HEK293 (cell line): Measurements from ENCODE around the gene RAB13.

Experiments
- CTCF ChIA-PET: fragments of 350-600 bp; formaldehyde crosslinking; extraction: SDS; loops from one replicate; lab custom pipeline; 2021; ENCODE audit warnings: antibody characterized with exemption; lab: Yijun Ruan, JAX
- POLR2A ChIA-PET: fragments of 300-600 bp; formaldehyde crosslinking; extraction: SDS; loops from one replicate; lab custom pipeline; 2020; ENCODE audit warnings: antibody characterized with exemption, inconsistent platforms; lab: Yijun Ruan, JAX
- H3K27ac ChIP-seq: fragments of 200-500 bp; sonication (Bioruptor generic); 2 replicates; pipeline ENCODE4 v1.5.1; 2014; ENCODE audit warnings: low read depth, low read length, control low read depth, inconsistent platforms; ENCODE audit errors: extremely low read depth
- H3K36me3 ChIP-seq, 2 experiments: fragments of 200-500 bp in 1 of 2; sonication (Bioruptor generic) in 1 of 2; 1 replicate in 1 of 2; 2 replicates in 1 of 2; pipeline ENCODE4 v1.5.1; 2014 to 2017; ENCODE audit warnings: inconsistent platforms in 2 of 2, low read length in 2 of 2; ENCODE audit not compliant: control insufficient read depth in 2 of 2, insufficient read depth in 1 of 2
- H3K4me1 ChIP-seq: fragments of 200-500 bp; sonication (Bioruptor generic); 2 replicates; pipeline ENCODE4 v1.5.1; 2014; ENCODE audit warnings: mild to moderate bottlenecking, low read length, inconsistent platforms; ENCODE audit not compliant: control insufficient read depth, insufficient read depth
- H3K4me3 ChIP-seq: 2 replicates; pipeline ENCODE4 v1.5.1; 2011; ENCODE audit warnings: low read depth, mild to moderate bottlenecking, control low read depth, low read length, moderate library complexity
- H3K9me3 ChIP-seq: fragments of 200-500 bp; sonication (Bioruptor generic); 2 replicates; pipeline ENCODE4 v1.5.1; 2014; ENCODE audit warnings: low read depth, low read length, inconsistent platforms; ENCODE audit not compliant: control insufficient read depth, insufficient read depth
- ELK4 ChIP-seq: IDR thresholded peaks from 2 replicates; pipeline ENCODE4 v1.6.1; 2011; ENCODE audit warnings: mild to moderate bottlenecking, low read depth, low read length, borderline replicate concordance
- GLIS1 ChIP-seq: fragments of 450-650 bp; formaldehyde crosslinking; IDR thresholded peaks from 2 replicates; pipeline ENCODE4 v1.5.1; 2016; ENCODE audit warnings: missing biosample characterization, missing genetic modification characterization
- HOXC10 ChIP-seq: sonication (generic); formaldehyde crosslinking; IDR thresholded peaks from 2 replicates; pipeline ENCODE4 v1.8.1; 2023; ENCODE audit warnings: mild to moderate bottlenecking, missing genetic modification reagents
- MZF1 ChIP-seq: fragments of 450-650 bp; formaldehyde crosslinking; IDR thresholded peaks from 2 replicates; pipeline ENCODE4 v1.5.1; 2017; ENCODE audit warnings: missing biosample characterization, missing genetic modification characterization, borderline replicate concordance
- RBAK ChIP-seq: fragments of 450-650 bp; formaldehyde crosslinking; IDR thresholded peaks from 2 replicates; pipeline ENCODE4 v1.5.1; 2016; ENCODE audit warnings: missing biosample characterization, missing genetic modification characterization
- TCF7L2 ChIP-seq: IDR thresholded peaks from 2 replicates; pipeline ENCODE4 v1.6.1; 2011; ENCODE audit warnings: low read depth, mild to moderate bottlenecking, inconsistent platforms, low read length, moderate library complexity, borderline replicate concordance
- ZBTB17 ChIP-seq: fragments of 450-650 bp; formaldehyde crosslinking; IDR thresholded peaks from 2 replicates; pipeline ENCODE4 v1.5.1; 2016; ENCODE audit warnings: missing biosample characterization, missing genetic modification characterization
- ZNF112 ChIP-seq: fragments of 450-650 bp; formaldehyde crosslinking; IDR thresholded peaks from 2 replicates; pipeline ENCODE4 v1.5.0; 2017; ENCODE audit warnings: missing biosample characterization, missing genetic modification characterization
- ZNF121 ChIP-seq: fragments of 450-650 bp; formaldehyde crosslinking; IDR thresholded peaks from 2 replicates; pipeline ENCODE4 v1.5.1; 2016; ENCODE audit warnings: missing biosample characterization, missing genetic modification characterization
- ZNF19 ChIP-seq: fragments of 450-650 bp; formaldehyde crosslinking; IDR thresholded peaks from 2 replicates; pipeline ENCODE4; 2016; ENCODE audit warnings: missing biosample characterization, missing genetic modification characterization, low read depth
- ZNF2 ChIP-seq: fragments of 450-650 bp; formaldehyde crosslinking; IDR thresholded peaks from 2 replicates; pipeline ENCODE4 v1.5.1; 2016; ENCODE audit warnings: missing biosample characterization, missing genetic modification characterization
- ZNF211 ChIP-seq: fragments of 450-650 bp; formaldehyde crosslinking; IDR thresholded peaks from 2 replicates; pipeline ENCODE4 v1.5.1; 2016; ENCODE audit warnings: low read depth, missing biosample characterization, missing genetic modification characterization
- ZNF221 ChIP-seq: fragments of 450-650 bp; formaldehyde crosslinking; IDR thresholded peaks from 2 replicates; pipeline ENCODE4 v1.5.1; 2017; ENCODE audit warnings: missing biosample characterization, missing genetic modification characterization, borderline replicate concordance
- ZNF23 ChIP-seq: fragments of 450-650 bp; formaldehyde crosslinking; IDR thresholded peaks from 2 replicates; pipeline ENCODE4 v1.5.1; 2016; ENCODE audit warnings: missing biosample characterization, missing genetic modification characterization, borderline replicate concordance
- ZNF248 ChIP-seq: fragments of 450-650 bp; formaldehyde crosslinking; IDR thresholded peaks from 2 replicates; pipeline ENCODE4 v1.5.1; 2017; ENCODE audit warnings: missing biosample characterization, missing genetic modification characterization
- ZNF266 ChIP-seq: fragments of 450-650 bp; formaldehyde crosslinking; IDR thresholded peaks from 2 replicates; pipeline ENCODE4 v1.5.1; 2016; ENCODE audit warnings: missing biosample characterization, missing genetic modification characterization, low read depth
- ZNF350 ChIP-seq: fragments of 450-650 bp; formaldehyde crosslinking; IDR thresholded peaks from 2 replicates; pipeline ENCODE4 v1.5.0; 2017; ENCODE audit warnings: missing biosample characterization, mild to moderate bottlenecking, missing genetic modification characterization
- ZNF394 ChIP-seq: fragments of 450-650 bp; formaldehyde crosslinking; IDR thresholded peaks from 2 replicates; pipeline ENCODE4 v1.5.1; 2016; ENCODE audit warnings: missing biosample characterization, missing genetic modification characterization, mild to moderate bottlenecking, moderate library complexity, borderline replicate concordance
- ZNF549 ChIP-seq: fragments of 450-650 bp; IDR thresholded peaks from 2 replicates; pipeline ENCODE4 v1.5.1; 2018; ENCODE audit warnings: missing biosample characterization, missing genetic modification characterization, mild to moderate bottlenecking, inconsistent platforms, moderate library complexity
- ZNF571 ChIP-seq: fragments of 450-650 bp; formaldehyde crosslinking; IDR thresholded peaks from 2 replicates; pipeline ENCODE4 v1.5.0; 2017; ENCODE audit warnings: missing biosample characterization, missing genetic modification characterization
- ZNF654 ChIP-seq: fragments of 450-650 bp; formaldehyde crosslinking; IDR thresholded peaks from 2 replicates; pipeline ENCODE4 v1.5.1; 2016; ENCODE audit warnings: low read depth, missing biosample characterization, missing genetic modification characterization
- ZNF658 ChIP-seq: fragments of 450-650 bp; formaldehyde crosslinking; IDR thresholded peaks from 2 replicates; pipeline ENCODE4; 2016; ENCODE audit warnings: missing biosample characterization, missing genetic modification characterization
- ZNF670 ChIP-seq: fragments of 450-650 bp; formaldehyde crosslinking; IDR thresholded peaks from 2 replicates; pipeline ENCODE4 v1.5.1; 2016; ENCODE audit warnings: missing biosample characterization, missing genetic modification characterization, low read depth
- ZNF677 ChIP-seq: fragments of 450-650 bp; IDR thresholded peaks from 2 replicates; pipeline ENCODE4 v1.5.0; 2018; ENCODE audit warnings: missing biosample characterization, mild to moderate bottlenecking, missing genetic modification characterization, moderate library complexity
- ZSCAN16 ChIP-seq: fragments of 450-650 bp; formaldehyde crosslinking; IDR thresholded peaks from 2 replicates; pipeline ENCODE4 v1.5.1; 2016; ENCODE audit warnings: missing biosample characterization, missing genetic modification characterization
- TF ChIP-seq, protein P1 (sequence below): fragments of 450-650 bp; formaldehyde crosslinking; IDR thresholded peaks from 2 replicates; pipeline ENCODE4 v1.5.1; 2017; ENCODE audit warnings: missing biosample characterization, missing genetic modification characterization
- TF ChIP-seq, protein P2 (sequence below): fragments of 450-650 bp; formaldehyde crosslinking; IDR thresholded peaks from 2 replicates; pipeline ENCODE4 v1.5.1; 2016; ENCODE audit warnings: missing biosample characterization, missing genetic modification characterization
- TF ChIP-seq, protein P3 (sequence below): fragments of 450-650 bp; formaldehyde crosslinking; IDR thresholded peaks from 2 replicates; pipeline ENCODE4 v1.5.1; 2016; ENCODE audit warnings: missing biosample characterization, missing genetic modification characterization
- TF ChIP-seq, protein P4 (sequence below): fragments of 450-650 bp; formaldehyde crosslinking; optimal IDR thresholded peaks from 2 replicates; pipeline ENCODE3; 2016; ENCODE audit warnings: missing biosample characterization, mild to moderate bottlenecking, missing genetic modification characterization

RAB13 gene

DNA sequence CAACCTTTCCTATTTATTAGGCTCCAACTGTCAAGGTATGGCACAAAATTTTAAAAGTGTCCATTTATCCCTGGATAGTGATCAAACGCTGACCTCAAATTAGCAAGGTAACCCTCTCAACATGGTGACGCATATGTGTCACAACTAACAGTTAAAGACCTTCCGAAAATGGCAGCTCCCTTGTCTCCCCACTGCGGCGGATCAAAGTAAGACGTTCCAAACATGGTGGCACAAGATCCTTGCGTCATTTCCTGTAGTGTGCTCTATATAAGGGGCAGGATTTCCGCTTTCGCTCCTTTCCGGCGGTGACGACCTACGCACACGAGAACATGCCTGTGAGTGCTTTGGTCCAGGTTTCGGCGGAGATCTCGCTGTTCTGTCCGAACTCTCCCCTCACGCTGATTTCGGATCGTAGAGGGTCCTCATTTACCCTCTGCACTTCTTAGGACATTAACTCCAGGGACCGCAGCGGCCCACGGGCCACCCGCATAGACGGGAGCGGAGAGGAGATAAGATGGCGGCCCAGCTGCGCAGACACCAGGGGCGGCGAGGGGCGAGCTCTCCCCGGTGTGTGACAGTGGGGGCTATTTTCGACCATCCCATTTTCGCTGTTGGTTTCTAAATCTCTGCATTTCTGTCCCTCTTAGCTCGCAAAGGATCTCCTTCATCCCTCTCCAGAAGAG, 4.5 kb upstream of the RAB13 start, which contains the start of gene RPS27:
TSS of gene RPS27 (plus strand) at position 295 of the 683 bp plus-strand sequence. CDS start at position 330, 35 bp downstream.
- H3K9me3 ChIP-seq = no peaks in the 10 kb centered on the region
- peak within 1 kb of the TSS; percentile 93 for H3K4me3 ChIP-seq
- H3K36me3 ChIP-seq = peaks cover 34 to 44% of the 10 kb centered on the region in 2 experiments
- ChIA-PET CTCF (interaction anchor here (0.6 to 2.1 kb wide), 4 partner anchors 32 to 194 kb away, joined by 3 to 7 read pairs (median 4); no protein-coding TSS in a partner anchor), POLR2A (interaction anchor here (0.6 to 6.3 kb wide), 66 partner anchors 8 to 638 kb away, joined by 3 to 114 read pairs (median 4); partner anchors contain the start of genes ATP8B2, CHTOP, CREB3L4 and CRTC2)
- peak within 1 kb of the TSS; percentile 67 for H3K27ac ChIP-seq
- peaks cover 3% of the 10 kb centered on the region; the same call in 1 of the 2 replicates for H3K4me1 ChIP-seq
- TF ChIP-seq ZBTB17 (peak; percentile 83), ZNF112 (no peak), ZNF654 (tag by site-specific recombination) (no peak), GLIS1 (tag by site-specific recombination) (no peak; the same call in 1 of the 2 replicates), ZNF350 (no peak), ZNF394 (tag by site-specific recombination) (peak; percentile 79; the same call in 1 of the 2 replicates), ZNF2 (tag by site-specific recombination) (peak; percentile 95), ZNF677 (tag by site-specific recombination) (no peak), ZSCAN16 (tag by site-specific recombination) (no peak), ZNF658 (tag by site-specific recombination) (no peak), MZF1 (no peak; the same call in 1 of the 2 replicates), ZNF266 (tag by site-specific recombination) (no peak), ZNF571 (tag by site-specific recombination) (no peak), TCF7L2 (peak; percentile 100), ZNF23 (no peak), ZNF211 (tag by site-specific recombination) (no peak), RBAK (tag by site-specific recombination) (no peak), ZNF248 (no peak), ZNF221 (no peak), ZNF670 (tag by site-specific recombination) (no peak), HOXC10 (CRISPR knock-in tag) (no peak), ELK4 (peak; percentile 81), ZNF549 (tag by site-specific recombination) (no peak), ZNF19 (no peak), ZNF121 (peak; percentile 39; the same call in 1 of the 2 replicates)
- TF ChIP-seq, protein P1, sequence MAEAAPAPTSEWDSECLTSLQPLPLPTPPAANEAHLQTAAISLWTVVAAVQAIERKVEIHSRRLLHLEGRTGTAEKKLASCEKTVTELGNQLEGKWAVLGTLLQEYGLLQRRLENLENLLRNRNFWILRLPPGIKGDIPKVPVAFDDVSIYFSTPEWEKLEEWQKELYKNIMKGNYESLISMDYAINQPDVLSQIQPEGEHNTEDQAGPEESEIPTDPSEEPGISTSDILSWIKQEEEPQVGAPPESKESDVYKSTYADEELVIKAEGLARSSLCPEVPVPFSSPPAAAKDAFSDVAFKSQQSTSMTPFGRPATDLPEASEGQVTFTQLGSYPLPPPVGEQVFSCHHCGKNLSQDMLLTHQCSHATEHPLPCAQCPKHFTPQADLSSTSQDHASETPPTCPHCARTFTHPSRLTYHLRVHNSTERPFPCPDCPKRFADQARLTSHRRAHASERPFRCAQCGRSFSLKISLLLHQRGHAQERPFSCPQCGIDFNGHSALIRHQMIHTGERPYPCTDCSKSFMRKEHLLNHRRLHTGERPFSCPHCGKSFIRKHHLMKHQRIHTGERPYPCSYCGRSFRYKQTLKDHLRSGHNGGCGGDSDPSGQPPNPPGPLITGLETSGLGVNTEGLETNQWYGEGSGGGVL (tag by site-specific recombination) = no peak
- TF ChIP-seq, protein P2, sequence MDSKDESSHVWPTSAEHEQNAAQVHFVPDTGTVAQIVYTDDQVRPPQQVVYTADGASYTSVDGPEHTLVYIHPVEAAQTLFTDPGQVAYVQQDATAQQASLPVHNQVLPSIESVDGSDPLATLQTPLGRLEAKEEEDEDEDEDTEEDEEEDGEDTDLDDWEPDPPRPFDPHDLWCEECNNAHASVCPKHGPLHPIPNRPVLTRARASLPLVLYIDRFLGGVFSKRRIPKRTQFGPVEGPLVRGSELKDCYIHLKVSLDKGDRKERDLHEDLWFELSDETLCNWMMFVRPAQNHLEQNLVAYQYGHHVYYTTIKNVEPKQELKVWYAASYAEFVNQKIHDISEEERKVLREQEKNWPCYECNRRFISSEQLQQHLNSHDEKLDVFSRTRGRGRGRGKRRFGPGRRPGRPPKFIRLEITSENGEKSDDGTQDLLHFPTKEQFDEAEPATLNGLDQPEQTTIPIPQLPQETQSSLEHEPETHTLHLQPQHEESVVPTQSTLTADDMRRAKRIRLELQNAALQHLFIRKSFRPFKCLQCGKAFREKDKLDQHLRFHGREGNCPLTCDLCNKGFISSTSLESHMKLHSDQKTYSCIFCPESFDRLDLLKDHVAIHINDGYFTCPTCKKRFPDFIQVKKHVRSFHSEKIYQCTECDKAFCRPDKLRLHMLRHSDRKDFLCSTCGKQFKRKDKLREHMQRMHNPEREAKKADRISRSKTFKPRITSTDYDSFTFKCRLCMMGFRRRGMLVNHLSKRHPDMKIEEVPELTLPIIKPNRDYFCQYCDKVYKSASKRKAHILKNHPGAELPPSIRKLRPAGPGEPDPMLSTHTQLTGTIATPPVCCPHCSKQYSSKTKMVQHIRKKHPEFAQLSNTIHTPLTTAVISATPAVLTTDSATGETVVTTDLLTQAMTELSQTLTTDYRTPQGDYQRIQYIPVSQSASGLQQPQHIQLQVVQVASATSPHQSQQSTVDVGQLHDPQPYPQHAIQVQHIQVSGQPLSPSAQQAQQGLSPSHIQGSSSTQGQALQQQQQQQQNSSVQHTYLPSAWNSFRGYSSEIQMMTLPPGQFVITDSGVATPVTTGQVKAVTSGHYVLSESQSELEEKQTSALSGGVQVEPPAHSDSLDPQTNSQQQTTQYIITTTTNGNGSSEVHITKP (tag by site-specific recombination) = peak; percentile 97
- TF ChIP-seq, protein P3, sequence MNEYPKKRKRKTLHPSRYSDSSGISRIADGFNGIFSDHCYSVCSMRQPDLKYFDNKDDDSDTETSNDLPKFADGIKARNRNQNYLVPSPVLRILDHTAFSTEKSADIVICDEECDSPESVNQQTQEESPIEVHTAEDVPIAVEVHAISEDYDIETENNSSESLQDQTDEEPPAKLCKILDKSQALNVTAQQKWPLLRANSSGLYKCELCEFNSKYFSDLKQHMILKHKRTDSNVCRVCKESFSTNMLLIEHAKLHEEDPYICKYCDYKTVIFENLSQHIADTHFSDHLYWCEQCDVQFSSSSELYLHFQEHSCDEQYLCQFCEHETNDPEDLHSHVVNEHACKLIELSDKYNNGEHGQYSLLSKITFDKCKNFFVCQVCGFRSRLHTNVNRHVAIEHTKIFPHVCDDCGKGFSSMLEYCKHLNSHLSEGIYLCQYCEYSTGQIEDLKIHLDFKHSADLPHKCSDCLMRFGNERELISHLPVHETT (tag by site-specific recombination) = peak; percentile 90
- TF ChIP-seq, protein P4, sequence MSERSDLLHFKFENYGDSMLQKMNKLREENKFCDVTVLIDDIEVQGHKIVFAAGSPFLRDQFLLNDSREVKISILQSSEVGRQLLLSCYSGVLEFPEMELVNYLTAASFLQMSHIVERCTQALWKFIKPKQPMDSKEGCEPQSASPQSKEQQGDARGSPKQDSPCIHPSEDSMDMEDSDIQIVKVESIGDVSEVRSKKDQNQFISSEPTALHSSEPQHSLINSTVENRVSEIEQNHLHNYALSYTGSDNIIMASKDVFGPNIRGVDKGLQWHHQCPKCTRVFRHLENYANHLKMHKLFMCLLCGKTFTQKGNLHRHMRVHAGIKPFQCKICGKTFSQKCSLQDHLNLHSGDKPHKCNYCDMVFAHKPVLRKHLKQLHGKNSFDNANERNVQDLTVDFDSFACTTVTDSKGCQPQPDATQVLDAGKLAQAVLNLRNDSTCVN (tag by site-specific recombination) = peak; percentile 41
